Right ventricle myocardium inferior (tissue), 1 donor: Measurements from ENCODE around the gene LLGL2. TPM values are rescaled to one million over a fixed set of nuclear protein-coding genes. Genes with fewer than 3 reads are reported as not detected.
"Not testable (repeated sequence)": the region's sequence is repeated elsewhere in the genome, so short reads cannot be mapped to it uniquely, and the experiment has no call there.

Source experiments
- ATAC-seq: fragments of 200-7000 bp; cut with Tn5 transposase; one replicate; pipeline ENCODE4 v1.9.1; 2020; ENCODE audit warnings: mild to moderate bottlenecking, moderate library complexity
- DNase-seq: peaks from one replicate; pipeline ENCODE4 v3.0.0; 2021; ENCODE audit errors: missing footprints
- intact Hi-C: fragments of 100-400 bp; cut with DNase I; formaldehyde crosslinking; loops from one replicate; pipeline ENCODE4 v1.11.0; 2022
- total RNA-seq: library from RNA; stranded (reverse); fragmentation: NEBNext Ultra II Directional; extraction: Animal tissue kit (Norgen Biotek cat#: 25700); gene quantifications from one replicate; pipeline ENCODE4 v1.2.1, GENCODE V29; 2021
- donor health status: DM: no; HTN: yes; CAD: no; lungs with severe emphysema.

LLGL2 gene
- total RNA-seq, 1 donor from 2014 or later, result 4.1 TPM

GRCh38 chr17:75516619-75517296, 8.7 kb upstream of the LLGL2 start:
- intact Hi-C loops, result loop anchor here (5.0 kb wide), 2 partner anchors 39 to 71 kb away; partner anchors contain the start of gene MYO15B
- DNase-seq (peak; percentile 70), ATAC-seq (no peak)

GRCh38 chr17:75517297-75517865, 8.1 kb upstream of the LLGL2 start:
- intact Hi-C loops, result loop anchor here (5.0 kb wide), 2 partner anchors 40 to 70 kb away; partner anchors contain the start of gene MYO15B
- no peak for ATAC-seq
- DNase-seq, result peak; percentile 64

GRCh38 chr17:75518201-75518600, 7.3 kb upstream of the LLGL2 start:
- no peak for ATAC-seq
- intact Hi-C loops, result loop anchor here (5.0 kb wide), 2 partner anchors 41 to 69 kb away; partner anchors contain the start of gene MYO15B
- DNase-seq, result peak; percentile 5

GRCh38 chr17:75518983-75519537, 6.4 kb upstream of the LLGL2 start:
- no peak for ATAC-seq
- peak; percentile 9 for DNase-seq
- intact Hi-C loops, result loop anchor here (5.0 kb wide), 2 partner anchors 42 to 68 kb away; partner anchors contain the start of gene MYO15B

DNA sequence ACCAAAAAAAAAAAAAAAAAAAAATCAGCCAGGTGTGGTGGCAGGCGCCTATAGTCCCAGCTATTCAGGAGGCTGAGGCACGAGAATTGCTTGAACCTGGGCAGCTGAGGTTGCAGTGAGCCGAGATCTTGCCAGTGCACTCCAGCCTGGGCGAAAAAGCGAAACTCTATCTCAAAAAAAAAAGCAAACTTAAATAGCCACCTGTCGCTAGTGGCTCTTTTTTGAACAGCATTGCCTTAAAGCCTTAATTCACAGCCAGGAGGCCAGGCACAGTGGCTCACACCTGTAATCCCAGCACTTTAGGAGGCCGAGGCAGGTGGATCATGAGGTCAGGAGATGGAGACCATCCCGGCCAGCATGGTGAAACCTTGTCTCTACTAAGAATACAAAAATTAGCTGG, 5.1 kb upstream of the LLGL2 start:
- intact Hi-C loops, ATAC-seq: not testable (repeated sequence)
- peak; percentile 17 for DNase-seq

DNA sequence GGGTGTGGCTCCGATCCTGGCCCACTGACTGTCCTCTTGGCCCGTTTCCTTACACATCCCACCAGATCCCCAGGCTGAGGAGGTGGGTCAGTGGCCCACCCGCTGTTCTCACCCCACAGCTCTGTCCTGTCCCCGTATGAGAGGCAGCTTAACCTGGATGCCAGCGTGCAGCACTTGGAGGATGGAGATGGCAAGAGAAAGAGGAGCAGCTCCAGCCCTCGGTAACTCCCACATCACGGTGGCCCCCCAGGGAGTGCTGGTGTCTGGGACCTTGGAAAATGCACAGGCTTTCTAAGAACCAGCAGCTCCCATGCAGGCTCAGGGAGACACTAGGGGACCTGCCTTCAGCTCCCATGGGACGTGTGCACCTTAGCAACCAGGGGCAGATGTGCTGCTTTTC, 4.2 kb upstream of the LLGL2 start:
- intact Hi-C loops, result no loop called here
- no peak for ATAC-seq

DNA sequence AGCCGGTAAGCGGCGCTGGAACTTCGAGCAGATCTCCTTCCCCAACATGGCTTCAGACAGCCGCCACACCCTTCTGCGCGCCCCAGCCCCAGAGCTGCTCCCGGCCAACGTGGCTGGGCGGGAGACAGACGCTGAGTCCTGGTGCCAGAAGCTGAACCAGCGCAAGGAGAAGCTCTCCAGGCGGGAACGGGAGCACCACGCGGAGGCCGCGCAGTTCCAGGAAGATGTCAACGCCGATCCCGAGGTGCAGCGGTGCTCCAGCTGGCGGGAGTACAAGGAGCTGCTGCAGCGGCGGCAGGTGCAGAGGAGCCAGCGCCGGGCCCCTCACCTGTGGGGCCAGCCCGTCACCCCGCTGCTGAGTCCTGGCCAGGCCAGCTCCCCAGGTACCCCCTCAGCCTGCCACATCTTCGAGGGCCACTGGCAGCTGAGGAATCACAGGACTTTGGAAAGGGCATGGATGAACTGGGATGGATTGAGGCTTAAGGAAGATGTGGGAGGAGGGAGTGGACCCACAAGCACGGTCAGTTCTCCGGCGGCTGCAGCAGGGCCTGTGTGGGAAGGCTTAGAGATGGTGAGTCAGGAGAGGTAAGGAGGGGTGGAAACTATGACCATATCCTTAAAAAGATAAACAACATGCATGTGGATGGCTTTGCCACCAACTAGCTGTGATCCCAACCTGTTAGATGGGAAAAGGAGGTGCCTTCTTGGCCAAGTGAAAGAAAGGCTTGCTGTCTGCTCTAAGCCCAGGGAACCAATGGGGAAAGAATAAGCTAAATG, 3.4 kb upstream of the LLGL2 start:
- ATAC-seq, result no peak
- DNase-seq, result peak; percentile 45
- intact Hi-C loops, result no loop called here

More for the DNA sequence above, 4.2 kb upstream of the LLGL2 start:
- DNase-seq, result peak; percentile 25

- no peak for ATAC-seq
- peak; percentile 16 for DNase-seq
- intact Hi-C loops, result loop anchor here (2.0 kb wide), 1 partner anchor 97 kb away; no protein-coding TSS in a partner anchor
Measured at GRCh38 chr17:75523647-75524046, 1.9 kb upstream of the LLGL2 start.

- ATAC-seq (no peak), DNase-seq (peak; percentile 21)
- intact Hi-C loops, result loop anchor here (2.0 kb wide), 1 partner anchor 98 kb away; no protein-coding TSS in a partner anchor
Measured at GRCh38 chr17:75524269-75524969, 1.1 kb upstream of the LLGL2 start.

DNA sequence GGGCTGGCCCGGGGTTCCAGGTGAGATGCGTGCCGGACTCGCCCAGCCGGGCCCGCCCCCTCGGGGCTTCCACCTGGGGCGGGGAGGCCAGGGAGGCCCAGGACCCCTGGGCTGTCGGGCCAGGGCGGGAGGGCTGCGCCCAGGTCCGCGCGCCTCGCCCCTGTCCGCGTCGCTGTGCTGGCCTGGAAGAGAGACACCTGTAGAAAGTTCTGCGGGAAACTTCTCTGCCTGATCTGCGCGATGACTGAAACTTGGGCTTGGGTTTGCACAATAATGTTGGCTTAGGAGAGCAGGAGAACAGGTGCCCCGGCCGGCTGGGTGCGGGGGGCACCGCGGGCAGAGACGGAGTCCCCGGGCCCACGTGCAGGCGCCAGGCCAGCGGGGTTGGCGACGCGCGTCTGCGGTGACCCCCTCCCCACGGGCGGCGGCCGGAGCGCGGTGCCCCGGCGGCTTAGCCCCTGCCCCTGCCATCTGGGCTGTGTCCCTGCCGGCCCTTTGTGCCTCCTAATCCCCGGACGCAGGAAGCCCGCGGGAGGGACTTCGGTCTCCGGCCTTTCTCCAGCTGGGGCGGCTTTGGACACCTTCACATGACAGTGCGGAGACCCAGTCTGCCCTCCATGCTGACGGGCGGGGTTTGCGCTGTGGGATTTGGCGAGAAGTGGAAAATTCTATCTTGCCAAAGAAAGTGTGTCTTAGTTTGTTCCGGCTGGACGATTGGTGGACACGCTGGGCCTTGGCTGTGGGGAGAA, 483 bp downstream of the LLGL2 start:
- intact Hi-C loops, result loop anchor here (2.0 kb wide), 1 partner anchor 99 kb away; no protein-coding TSS in a partner anchor

DNA sequence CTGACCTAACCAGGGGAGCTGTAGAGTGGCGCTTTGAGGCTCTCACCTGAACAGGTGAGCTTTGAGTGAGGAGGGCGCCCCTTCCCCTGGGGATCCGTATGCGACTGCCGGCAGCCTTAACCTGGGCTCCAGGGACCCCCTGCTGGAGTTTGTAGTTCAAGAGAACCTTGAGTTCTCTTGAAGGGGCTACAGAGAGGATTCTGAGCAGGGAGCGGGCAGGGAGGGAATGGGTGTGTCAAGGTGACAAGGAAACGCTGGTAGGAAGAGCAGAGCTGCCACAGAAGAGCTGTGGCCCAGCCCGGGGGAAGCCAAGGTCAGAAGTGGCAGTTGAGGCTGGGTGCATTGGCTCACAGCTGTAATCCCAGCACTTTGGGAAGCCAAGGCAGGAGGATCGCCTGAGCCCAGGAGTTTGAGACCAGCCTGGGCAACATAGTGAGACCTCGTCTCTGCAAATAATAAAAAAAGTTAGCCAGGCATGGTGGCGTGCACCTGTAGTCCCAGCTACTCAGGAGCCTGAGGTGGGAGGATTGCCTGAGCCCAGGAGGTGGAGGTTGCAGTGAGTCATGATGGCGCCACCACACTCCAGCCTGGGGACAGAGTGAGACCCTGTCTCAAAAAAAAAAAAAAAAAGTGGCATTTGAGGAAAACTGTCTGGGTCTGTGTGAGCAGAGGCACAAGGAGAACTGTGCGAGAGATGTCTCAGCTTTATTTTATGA, 1.2 kb downstream of the LLGL2 start:
- ATAC-seq (no peak), DNase-seq (peak; percentile 15)
- intact Hi-C loops, result no loop called here

More for the DNA sequence above, 483 bp downstream of the LLGL2 start:
- no peak for ATAC-seq
- DNase-seq, result peak; percentile 71

GRCh38 chr17:75530837-75531720, 5.6 kb downstream of the LLGL2 start:
- DNase-seq (peak; percentile 25), ATAC-seq (no peak)
- intact Hi-C loops, result no loop called here

DNA sequence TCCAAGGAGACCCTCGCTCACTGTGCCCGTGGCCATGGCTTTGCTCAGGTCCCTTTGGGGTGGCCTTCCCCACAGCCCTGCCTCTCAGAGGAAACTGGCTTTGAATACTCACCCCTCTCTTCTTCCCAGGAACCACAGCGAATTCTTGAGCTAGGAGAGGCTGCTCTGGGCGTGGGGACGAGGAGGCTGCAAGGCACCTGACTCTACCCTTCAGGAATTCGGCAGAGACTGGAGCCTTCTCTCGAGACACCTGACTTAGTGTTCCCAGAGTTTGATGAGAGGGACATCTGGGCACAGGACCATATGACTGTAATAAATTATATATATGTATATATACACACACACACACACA, 6.2 kb downstream of the LLGL2 start:
- intact Hi-C loops, result no loop called here
- DNase-seq (no peak), ATAC-seq (no peak)

GRCh38 chr17:75535119-75535537, 9.6 kb downstream of the LLGL2 start:
- ATAC-seq, result peak; percentile 28
- intact Hi-C loops, result no loop called here
- peak; percentile 64 for DNase-seq

DNA sequence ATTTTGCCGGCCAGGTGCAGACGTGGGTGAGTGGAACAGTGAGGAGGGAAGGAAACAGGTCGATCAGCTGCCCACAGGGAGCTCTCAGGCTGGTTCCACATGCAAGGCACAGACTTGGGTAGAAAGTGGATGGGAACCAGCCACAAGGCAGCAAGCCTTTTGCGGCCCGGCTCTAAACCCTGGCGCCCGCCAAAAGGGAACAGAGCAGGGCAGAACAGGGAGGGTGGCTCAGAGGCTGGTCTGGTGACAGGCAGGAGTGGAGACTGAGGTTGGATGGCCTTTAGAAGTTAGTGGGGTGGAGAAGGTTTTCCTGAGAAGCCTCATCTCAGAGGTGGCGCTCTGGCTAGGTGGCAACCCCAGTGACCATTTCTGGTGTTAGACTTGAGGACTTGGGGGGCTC, 10.4 kb downstream of the LLGL2 start:
- no peak for ATAC-seq
- intact Hi-C loops, result no loop called here

DNA sequence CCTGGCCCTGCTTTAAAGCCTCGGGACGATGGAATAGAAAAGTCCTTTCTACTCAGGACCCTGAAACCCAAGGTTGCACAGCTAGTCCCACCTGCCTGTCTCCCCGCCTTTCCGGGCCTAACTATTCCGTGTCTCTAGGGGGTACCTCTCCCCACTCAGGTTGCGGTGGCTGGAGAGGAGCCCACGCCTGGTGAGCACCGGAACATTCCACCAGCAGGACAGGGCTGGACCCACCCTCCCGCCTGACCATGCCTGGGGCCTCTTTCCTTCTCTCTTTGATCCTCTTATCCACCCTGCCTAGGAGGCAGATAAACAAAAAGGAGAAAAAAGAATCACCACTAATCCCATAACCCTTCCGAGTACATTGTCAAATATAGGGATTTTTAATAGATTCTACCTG, 10.9 kb downstream of the LLGL2 start:
- intact Hi-C loops, result no loop called here
- no peak for ATAC-seq

More for the DNA sequence above, 10.4 kb downstream of the LLGL2 start:
- no peak for DNase-seq

More for the DNA sequence above, 10.9 kb downstream of the LLGL2 start:
- no peak for DNase-seq
